Activated CD8-positive, alpha-beta memory T cell treated with anti-CD3 and anti-CD28 coated beads, Interleukin-2, amount 50 U/mL, for 1 hour (primary cell): ENCODE measurements around the gene PLA2G4A.

ENCODE experiments used
- DNase-seq: peaks from one replicate; pipeline ENCODE4 v3.0.0-alpha.2; 2020; ENCODE audit errors: extremely low read depth

PLA2G4A gene

DNA sequence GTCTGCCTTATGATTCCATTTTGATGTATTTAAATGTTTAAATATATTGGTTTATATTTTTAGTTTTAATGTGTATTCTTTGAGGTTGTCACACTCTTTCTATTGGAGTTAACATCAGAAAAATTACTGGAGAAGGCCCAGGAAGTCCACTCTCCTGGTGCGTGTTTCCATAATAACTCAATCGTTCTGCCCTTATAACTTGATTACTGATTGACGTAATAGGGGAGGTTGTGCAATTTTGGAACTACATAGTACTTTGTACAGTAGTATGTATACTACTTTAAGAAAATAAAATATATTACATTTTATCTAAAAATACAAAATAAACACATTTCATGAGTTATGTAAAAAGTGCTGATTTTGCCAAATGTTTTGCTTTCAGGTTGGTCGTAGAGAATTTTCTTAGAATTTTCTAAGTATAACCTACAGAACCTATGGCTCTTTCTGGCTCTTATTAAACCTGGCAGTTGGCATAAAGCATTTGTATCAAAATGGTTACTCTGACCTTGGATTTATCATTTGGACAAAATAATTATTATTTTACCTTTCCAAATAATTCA is 5.7 kb downstream of the PLA2G4A start:
- DNase-seq, result no peak

DNA sequence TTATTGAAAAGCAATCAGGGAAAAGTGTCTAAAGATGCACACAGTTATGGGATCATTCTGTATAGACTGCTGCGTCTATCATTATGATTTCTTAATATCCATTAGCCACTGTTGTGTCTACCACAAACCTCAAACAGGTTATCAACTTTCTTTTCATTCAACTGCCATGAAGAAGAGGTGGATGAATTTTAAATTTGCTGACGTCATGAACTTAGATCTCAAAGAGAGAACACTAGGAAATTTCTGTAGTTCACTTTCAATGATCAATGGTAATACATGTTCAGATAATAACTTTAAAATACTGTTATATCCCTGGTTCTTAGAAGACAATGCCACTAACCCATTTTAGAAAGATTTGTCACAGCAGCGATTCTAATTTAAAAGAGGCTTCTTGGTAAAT is 6.7 kb downstream of the PLA2G4A start:
- DNase-seq, result no peak

DNA sequence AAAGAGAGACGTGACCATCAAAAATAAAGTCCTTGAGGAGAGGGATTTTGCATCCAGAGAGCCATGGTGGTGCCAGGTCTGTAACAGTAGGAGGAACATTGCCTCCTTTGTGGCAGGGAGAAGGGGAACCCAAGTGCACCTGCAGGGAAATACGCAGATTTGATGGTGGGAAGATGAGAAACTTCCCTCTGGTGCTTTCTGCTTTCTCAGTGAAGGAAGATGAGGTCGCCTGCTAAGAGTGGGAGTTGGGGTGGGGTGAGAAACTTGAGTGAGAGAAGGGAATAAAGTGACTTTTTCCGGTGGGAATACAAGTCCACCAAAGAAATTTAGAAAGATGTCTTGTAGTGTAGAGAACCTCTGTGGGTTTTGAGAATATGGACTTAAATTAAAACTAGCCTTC is 9.1 kb downstream of the PLA2G4A start:
- no peak for DNase-seq

DNA sequence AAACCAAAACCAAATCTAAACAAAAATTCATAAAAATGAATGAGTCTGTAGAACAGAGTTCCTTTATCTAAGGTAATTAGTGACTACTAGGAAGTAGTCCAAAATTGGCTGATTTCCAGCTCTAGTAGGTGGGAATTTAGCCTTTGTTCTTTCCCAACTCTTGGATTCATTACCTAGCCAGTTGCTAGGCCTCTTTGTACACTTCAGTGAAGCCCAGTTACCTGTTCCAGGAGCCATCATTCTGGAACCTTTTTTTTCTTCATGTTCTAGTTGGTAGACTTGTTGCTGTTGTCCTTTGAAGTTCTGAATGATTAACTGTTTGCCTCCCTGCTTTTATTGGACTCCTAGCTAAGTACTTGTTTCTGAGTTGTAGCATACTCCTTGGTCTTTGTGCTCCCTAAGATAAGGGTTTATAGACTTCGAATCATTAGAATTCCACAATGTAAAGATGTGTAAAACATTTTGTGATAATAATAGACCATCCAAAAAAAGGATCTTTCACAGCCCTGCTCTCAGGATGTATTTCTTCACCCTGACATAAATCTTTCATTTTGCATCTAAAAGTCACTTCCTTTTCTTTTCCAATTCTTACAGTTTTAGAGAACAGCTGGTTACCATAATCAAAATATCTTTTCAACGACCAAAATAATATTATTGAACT is 9.8 kb downstream of the PLA2G4A start:
- no peak for DNase-seq

DNA sequence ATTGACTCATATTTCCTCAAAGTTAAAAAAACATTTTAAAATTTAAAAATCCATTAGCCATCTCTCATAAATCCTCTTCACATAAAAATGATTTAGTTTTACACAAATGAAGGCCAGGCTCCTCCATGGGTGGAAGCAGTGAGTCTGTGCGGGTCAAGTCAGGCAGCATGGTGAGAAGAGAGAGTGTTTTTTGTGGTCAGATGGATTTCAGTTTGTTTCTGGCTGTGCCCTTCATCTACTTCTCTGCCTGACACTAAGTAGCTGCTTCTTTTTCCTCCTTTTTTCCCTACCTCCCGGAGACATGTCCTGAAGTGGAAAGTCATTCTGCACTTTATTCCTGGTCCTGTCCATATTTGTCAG is 10.3 kb downstream of the PLA2G4A start:
- DNase-seq, result no peak

DNA sequence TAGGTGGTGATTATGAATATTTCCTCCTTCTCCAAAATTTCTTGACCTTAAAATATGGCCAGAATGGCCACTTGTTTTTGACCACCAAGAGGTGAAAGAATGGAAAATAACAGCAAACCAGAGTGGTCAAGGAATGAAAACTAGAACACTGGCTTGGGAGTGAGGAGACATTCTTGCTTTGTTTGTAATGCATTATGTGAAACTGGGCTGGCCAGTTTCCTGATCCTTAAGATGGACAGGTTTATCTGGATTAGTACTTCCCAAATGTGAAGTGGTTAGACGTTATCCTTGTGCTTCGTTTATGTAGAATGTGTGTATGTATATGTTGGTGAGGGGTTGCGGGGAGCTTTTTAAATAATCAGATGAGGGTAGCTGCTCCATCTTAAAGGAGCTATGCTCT is 12.8 kb downstream of the PLA2G4A start:
- no peak for DNase-seq

DNA sequence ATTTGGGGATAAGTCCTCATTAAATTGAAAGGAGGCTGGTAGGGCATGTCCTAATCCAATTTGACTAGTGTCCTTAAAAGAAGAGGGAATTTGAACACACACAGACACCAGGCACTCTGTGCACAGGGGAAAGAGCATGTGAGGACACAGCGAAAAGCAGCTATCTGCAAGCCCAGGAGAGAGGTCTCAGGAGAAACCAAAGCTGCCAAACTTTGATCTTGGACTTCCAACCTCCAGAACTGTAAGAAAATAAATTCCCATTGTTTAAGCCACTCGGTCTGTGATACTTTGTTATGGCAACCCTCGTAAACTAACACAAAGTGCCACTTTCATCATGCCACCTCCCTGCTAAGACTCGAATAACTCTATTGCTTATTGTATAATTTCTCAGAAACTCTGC is 13.8 kb downstream of the PLA2G4A start:
- no peak for DNase-seq

DNA sequence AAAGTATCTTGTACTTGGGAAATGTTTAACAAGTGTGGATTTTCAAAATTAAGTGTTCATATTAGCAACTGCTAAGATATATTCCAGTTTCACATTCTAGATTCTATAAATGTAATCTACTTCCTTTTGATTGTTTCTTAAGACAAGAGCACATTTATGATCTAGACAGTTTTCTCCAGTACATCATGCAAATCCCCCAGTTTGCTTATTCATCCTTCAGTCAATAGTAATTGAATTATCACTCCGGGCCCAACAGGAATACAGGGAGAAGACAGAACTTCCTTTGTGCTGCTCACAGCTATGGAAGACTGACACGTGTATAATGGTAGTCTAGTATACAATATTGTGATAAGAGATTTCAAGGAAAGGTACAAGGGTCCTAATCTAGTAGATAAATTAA is 14.5 kb downstream of the PLA2G4A start:
- DNase-seq, result no peak

DNA sequence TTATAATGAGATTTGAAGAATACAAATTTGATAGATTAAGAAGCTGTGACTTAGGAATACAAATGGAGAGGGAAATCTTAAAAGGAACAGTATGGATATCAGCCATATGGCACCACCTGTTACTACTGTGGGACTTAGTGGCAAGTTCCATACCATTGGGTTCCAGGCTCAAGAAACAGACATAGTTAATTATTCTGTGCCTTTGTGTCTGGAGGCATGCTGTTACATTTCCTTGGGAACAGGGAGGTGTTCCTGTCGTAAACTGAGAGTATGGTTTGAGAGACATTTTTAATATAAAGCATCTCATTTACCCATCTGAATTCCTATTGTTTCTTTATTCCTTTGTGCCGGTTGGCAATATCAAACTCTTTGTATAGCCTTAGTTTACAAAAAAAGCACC is 15.2 kb downstream of the PLA2G4A start:
- DNase-seq, result no peak

DNA sequence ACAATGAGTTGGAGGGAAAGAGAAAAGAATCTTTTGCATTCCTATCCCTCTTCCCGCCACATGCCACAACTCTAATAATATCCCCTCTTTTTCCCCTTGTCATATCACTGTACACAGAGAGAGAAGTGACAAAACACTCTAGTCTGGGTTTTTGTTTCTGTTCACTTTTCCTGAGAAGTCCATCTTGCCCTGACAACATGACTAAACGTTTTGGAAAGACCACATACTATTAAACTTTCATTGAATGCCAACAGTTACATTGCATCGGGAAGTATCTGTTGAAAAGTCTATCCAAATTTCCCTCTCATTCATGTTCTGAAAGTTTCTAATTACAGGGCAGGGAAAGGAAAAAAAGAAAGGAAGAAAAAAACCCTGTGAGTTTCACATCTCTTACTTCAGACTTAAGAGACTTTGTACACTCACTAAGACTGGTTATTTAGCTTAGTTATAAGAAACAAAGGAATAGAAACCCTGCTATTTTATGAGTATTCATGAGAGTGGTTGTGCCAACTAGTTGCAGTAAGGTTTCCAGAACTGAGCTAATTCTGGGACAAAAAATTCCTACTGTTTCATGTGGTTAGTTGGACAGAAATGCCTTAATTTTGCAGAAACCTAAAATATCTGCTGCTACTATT is 16.9 kb downstream of the PLA2G4A start:
- DNase-seq, result no peak

DNA sequence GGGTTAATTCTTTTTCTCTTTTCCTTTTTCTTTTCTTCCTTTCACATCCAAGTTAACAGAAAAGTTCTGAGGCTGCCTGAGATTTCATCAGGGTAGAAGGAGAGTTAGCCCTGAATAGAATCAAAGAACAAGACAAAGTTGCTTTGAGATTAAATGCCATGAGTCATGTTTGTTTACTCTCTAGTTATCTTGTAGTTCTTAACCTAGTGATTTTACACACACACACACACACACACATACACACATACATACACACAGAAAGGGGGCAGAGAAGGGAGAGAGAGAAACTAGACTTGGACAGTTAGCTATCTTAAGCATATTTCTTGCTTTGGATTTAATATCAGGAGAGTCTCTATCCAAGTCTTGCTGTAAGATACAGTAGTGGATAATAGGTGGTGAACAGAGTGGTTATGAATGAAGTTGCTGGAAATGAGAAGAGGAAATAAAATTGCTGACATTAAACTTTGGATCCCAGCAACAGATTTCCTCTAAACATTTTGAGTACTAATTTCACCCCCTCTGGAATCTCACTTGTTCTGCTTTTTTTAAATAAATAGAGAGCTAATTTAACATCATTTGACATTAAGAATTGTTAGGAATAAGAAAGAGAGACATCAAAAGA is 19.9 kb downstream of the PLA2G4A start:
- DNase-seq, result no peak

DNA sequence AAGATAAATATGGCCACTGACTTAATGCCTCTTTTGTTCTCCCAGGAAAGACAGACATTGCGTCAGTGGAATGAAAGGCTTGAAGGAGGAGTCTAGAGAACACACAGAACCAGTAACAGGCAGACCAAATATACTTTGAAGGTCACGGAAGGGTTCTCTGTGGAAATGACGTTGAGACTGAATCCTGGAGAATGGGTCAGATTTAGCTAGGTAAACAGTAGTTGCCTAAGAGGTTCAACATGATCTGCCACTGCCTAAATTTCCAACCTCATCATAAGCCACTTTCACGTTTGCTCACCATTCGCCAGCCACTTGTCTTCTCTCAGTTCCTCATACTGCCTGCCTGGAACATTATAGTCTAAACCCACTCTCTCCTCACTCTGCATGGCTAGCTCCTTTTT is 20.5 kb downstream of the PLA2G4A start:
- no peak for DNase-seq

DNA sequence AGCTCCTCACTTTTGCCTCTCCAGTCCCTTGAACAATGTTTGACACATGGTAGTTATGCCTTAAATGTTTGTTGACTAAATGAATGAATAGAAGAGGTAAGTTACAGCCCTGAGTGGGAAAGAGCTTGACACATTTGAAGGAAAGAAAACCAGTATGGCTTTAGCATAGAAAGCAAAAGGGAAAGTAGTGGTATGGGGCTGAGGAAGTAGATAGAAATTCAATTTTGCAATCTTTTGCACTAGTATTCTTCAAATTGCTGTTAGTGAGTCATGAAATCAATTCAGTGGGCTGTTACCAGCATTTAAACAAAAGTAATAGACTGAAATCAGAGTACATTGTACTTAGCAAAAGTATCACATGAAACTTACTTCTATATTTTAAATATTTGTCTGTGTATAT is 21.1 kb downstream of the PLA2G4A start:
- DNase-seq, result no peak

DNA sequence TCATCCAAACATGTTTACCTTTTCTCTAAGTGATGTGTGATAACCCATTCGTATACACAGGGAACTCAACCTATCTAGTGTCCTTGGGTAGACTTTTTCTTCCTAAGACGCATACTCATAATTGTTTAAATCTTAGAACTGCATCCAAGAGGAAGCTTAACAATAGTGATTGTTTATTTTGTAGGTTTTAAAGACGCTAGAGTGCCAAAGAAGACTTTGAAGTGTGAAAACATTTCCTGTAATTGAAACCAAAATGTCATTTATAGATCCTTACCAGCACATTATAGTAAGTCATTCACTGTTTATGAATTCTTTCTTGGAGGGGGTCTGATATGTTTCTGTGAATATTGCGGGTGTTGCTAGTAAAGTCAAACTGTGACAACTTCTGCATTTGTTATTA is 25.4 kb downstream of the PLA2G4A start:
- no peak for DNase-seq

DNA sequence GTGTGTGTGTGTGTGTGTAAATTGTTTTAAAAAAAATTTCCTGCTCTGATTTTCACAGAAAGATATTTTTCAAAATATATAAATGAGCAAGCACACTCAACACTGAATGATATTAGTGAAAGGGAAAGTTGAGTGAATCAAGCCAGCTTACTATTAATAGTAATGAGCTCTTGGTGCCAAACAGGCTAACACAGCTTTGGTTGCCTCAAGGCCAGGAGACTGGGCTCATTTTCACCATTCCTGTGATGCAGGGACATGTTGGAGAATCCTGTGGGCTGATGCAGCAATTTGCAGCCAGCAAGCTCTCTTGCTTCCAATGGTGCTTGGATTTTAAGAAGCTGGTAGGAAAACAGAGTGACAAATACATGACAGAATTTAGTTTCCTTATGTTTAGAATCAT is 30.2 kb downstream of the PLA2G4A start:
- no peak for DNase-seq

DNA sequence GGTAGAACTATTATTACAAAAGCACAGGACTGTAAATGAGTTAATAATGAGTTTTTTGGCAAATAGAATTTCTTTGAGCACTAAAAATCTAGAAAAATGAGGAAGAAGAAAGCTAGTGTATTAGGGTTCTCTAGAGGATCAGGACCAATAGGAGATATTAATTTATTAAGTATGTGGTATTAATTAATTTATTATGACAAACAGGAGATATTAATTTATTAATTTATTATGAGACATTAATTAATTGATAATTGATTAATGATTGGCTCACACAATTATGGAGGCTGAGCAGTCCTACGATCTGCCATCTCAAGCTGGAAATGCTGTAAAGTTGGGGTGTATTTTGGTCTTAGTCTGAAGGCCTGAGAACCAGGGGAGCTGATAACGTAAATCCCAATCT is 31.2 kb downstream of the PLA2G4A start:
- DNase-seq, result no peak

DNA sequence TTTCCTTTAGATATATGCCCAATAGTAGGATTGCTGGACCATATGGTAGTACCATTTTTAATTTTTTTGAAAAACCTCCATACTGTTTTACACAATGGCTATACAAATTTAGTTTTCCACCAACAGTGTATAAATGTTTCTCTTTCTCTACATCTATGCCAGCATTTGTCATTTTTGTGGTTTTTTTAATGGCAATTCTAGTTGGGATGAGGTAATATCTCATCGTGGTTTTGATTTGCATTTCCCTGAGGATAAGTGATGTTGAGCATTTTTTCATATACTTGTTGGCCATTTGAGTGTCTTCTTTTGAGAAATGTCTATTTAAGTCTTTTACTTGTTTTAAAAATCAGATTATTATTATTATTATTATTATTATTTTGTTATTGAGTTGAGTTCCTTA is 35.5 kb downstream of the PLA2G4A start:
- no peak for DNase-seq

DNA sequence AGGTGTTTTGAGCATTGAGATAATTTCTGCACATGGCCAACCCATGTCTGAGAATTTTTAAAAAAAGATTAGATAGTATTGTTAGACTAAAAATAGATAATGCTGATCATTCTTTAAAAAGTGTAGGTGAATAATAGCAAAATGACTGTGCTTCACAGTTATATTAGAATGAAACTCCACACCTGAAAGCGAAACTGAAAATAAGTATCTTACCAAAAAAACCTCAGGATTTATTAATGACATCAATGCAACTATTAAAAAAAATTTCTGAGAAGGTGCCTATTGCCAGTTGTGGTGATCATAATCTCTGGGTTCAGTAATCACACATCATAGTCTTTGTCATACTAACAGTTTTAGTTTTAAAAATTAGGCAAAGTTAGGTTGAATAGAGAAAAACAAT is 36.5 kb downstream of the PLA2G4A start:
- DNase-seq, result no peak

DNA sequence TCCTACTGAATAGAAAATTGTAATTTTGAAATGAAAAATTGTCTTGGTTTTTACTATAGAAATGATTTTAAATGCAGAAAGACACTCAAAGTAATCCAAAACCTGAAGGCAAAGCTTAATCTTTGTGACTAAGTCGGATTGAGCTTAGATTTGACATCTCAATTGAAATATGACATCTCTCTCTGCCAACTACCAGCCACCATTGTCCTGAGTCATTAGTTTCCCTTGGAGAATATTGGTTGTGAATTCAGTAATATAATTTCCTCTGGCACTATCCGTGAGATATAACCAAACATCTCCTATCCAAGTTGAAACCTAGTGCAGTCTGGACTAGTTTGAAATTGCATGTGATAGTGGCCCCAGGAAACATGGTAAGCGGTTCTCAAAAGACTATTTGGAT is 37.1 kb downstream of the PLA2G4A start:
- DNase-seq, result no peak

DNA sequence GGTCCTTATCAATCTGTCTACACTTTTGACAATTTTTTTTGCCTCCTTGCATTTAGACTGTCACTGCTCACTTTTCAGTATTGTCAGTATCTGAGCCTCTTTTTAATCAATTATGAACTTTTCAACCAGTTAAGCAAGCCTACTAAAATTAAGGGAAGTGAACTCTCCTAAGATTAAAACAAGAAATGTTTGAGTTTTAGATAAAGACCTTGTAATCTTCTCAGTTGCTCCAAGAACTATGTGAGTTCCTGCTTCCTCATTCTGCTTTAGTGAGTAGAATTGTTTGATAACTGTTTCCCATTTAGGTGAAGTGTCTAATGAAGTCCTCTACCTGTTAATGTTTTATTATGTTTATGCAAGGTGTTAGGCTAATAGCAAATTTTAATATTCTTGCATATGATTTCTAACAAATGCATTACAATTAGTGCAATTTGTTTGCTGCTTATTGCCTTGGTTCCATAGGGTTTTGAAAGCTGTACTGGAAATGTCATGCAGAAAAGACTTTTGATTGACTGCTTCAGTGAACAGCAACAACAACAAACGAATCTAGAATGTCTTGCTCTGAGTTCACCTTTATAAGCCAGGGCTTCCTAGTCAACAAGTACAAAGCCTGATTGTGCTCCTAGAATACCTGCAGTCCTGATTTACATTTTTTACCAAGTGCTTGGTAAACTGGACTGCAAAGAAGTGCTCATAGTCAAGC is 40.9 kb downstream of the PLA2G4A start:
- no peak for DNase-seq

DNA sequence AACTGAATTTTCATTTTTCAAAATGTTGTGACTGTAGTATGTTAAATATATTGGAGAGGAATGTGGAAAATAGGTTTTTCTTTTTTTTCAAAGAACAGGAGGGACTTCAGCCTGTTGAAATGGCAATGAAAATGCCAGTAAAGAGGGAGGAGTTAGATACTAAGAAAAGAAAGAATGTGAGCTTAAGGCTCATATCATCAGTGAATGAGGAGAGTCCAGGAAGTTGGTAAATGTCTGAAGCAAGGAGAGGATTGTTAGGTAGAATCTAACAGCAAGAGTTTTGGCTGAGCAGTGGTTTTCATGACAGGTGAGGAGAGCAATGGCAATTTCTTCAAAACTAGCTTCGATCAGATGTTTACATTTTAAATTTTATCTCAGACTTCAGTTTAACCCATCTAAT is 43.0 kb downstream of the PLA2G4A start:
- no peak for DNase-seq

DNA sequence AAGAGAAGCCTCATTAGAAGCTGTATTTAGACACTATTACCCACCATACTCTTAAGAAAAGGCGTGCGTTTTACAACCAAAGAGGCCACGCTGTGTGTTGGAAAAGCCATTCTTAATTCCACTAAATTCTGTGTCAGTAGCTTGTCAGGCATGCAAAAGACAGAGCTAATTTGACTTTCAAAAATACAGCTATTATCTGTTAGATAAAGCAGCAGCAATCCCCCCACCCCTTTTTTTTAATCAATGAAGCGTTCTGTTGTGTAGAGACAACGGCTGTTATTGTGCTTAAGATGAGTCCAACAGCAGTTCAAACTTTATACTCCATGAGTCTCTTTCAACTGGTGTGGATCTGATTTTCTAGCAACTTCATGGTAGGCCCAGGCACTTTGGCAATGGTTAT is 43.5 kb downstream of the PLA2G4A start:
- no peak for DNase-seq

DNA sequence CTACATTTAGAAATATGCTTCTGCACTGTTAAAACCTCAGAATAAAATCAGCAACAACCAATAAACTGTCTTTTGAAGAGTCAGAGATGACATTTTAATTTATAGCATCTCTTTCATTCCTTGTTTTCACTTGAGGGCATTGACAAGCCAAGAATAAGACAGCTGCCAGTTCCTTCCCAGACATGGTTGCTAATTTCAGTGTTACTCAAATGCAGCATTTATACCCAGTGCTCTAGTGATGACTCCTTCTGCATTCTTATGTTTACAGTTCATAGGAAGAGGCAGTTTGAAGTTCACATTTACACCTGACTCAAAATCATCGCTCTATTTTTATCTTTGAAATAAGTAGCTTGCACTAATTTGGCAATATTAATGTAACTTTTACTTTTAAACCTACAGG is 44.9 kb downstream of the PLA2G4A start:
- DNase-seq, result no peak
